HepG2 (cell line): ENCODE results near the gene PTPRN. TPM values are rescaled to one million over a fixed set of nuclear protein-coding genes. Genes with fewer than 3 reads are reported as not detected.

ENCODE experiments used
- ATAC-seq: fragments of 200-7000 bp; cut with Tn5 transposase; 3 replicates; pipeline ENCODE4 v1.9.1; 2020; ENCODE audit warnings: mild to moderate bottlenecking, moderate library complexity
- BruUV-seq: library from RNA; stranded (reverse); fragments of 400-500 nt; replicated peaks from 2 replicates; lab custom pipeline; 2021; lab: Mats Ljungman, UMichigan
- CTCF ChIA-PET: fragments of 300-600 bp; formaldehyde crosslinking; extraction: SDS; loops from one replicate; lab custom pipeline; 2021; ENCODE audit warnings: low total read pairs, inconsistent platforms, low intra/inter-chr PET ratio; lab: Yijun Ruan, JAX
- POLR2A ChIA-PET: fragments of 350-600 bp; sonication (Branson Sonifier 250); formaldehyde crosslinking; loops from one replicate; lab custom pipeline; 2020; ENCODE audit warnings: antibody characterized with exemption, inconsistent platforms; lab: Yijun Ruan, JAX
- DNase-seq: peaks from one replicate; pipeline ENCODE4 v3.0.0-alpha.2; 2015; ENCODE audit warnings: low spot score
- FAIRE-seq: peaks from 3 replicates; lab custom pipeline; 2011; peaks lifted over from hg19 to GRCh38; lab: Jason Lieb, UNC
- H2AFZ ChIP-seq: one replicate; pipeline ENCODE4 v1.6.1; 2011; ENCODE audit warnings: low read length, inconsistent platforms
- H3K27ac ChIP-seq: fragments of 300-600 bp; 3 replicates; pipeline ENCODE4 v1.8.0; 2011; ENCODE audit warnings: mixed run types, mild to moderate bottlenecking, mixed read lengths, low read length, inconsistent platforms; ENCODE audit not compliant: insufficient read depth; ENCODE audit errors: extremely low read length
- H3K27me3 ChIP-seq, 2 experiments: fragments of 200-600 bp in 1 of 2; 2 replicates in 1 of 2; 3 replicates in 1 of 2; pipeline versions ENCODE4 v1.6.0 to v1.8.0; 2011; ENCODE audit warnings: low read length in 2 of 2, mild to moderate bottlenecking in 2 of 2, moderate library complexity in 2 of 2, inconsistent platforms in 1 of 2; ENCODE audit not compliant: insufficient read depth in 2 of 2, control insufficient read depth in 1 of 2
- H3K36me3 ChIP-seq, 2 experiments: fragments of 200-600 bp in 1 of 2; replicated peaks in 1 of 2; 2 replicates in 1 of 2; 3 replicates in 1 of 2; pipeline versions ENCODE4 v1.5.1 to v1.8.0; 2011; ENCODE audit warnings: low read length in 2 of 2, inconsistent platforms in 1 of 2; ENCODE audit not compliant: insufficient read depth in 2 of 2, control insufficient read depth in 1 of 2
- H3K4me1 ChIP-seq: 2 replicates; pipeline ENCODE4 v1.5.1; 2012; ENCODE audit warnings: low read length, inconsistent platforms; ENCODE audit not compliant: insufficient read depth
- H3K4me2 ChIP-seq: 2 replicates; pipeline ENCODE4 v1.6.0; 2011; ENCODE audit warnings: low read depth, low read length, inconsistent platforms
- H3K4me3 ChIP-seq, 3 experiments: fragments of 200-600 bp in 1 of 3; sonication (generic), shearing (Covaris generic) in 1 of 3; replicated peaks in 1 of 3; 2 replicates each; pipeline ENCODE4 v1.5.1; 2011 to 2016; ENCODE audit warnings: low read length in 3 of 3, inconsistent platforms in 2 of 3, low read depth in 2 of 3, mild to moderate bottlenecking in 2 of 3, control low read depth in 1 of 3, mixed read lengths in 1 of 3; ENCODE audit not compliant: insufficient read depth in 1 of 3
- H3K79me2 ChIP-seq: one replicate; pipeline ENCODE4 v1.6.1; 2011; ENCODE audit warnings: low read length, inconsistent platforms; ENCODE audit not compliant: insufficient read depth
- H3K9ac ChIP-seq: 2 replicates; pipeline ENCODE4 v1.6.0; 2011; ENCODE audit warnings: mild to moderate bottlenecking, low read depth, low read length, inconsistent platforms; ENCODE audit not compliant: insufficient read depth
- H3K9me3 ChIP-seq: 2 replicates; pipeline ENCODE4 v1.5.1; 2012; ENCODE audit warnings: mild to moderate bottlenecking, low read length
- H4K20me1 ChIP-seq: 2 replicates; pipeline ENCODE4 v1.6.0; 2011; ENCODE audit warnings: inconsistent platforms, mild to moderate bottlenecking, low read length, moderate library complexity; ENCODE audit not compliant: insufficient read depth
- CAMTA2 ChIP-seq: sonication (generic); formaldehyde crosslinking; IDR thresholded peaks from 2 replicates; pipeline ENCODE4 v1.4.0; 2020; ENCODE audit warnings: mild to moderate bottlenecking, missing genetic modification reagents, borderline replicate concordance
- GTF3A ChIP-seq: sonication (generic); formaldehyde crosslinking; conservative IDR thresholded peaks from 2 replicates; pipeline ENCODE4 v1.4.0; 2020; ENCODE audit warnings: mild to moderate bottlenecking, missing genetic modification reagents
- HOXA7 ChIP-seq: sonication (generic); formaldehyde crosslinking; IDR thresholded peaks from 2 replicates; pipeline ENCODE4 v1.8.1; 2022; ENCODE audit warnings: mild to moderate bottlenecking, missing genetic modification reagents, moderate library complexity
- KDM1A ChIP-seq: IDR thresholded peaks from 2 replicates; pipeline ENCODE4 v1.6.1; 2016; ENCODE audit warnings: missing compliant biosample characterization
- NCOR1 ChIP-seq: fragments of 200-600 bp; sonication (generic); IDR thresholded peaks from 2 replicates; pipeline ENCODE4 v1.7.0; 2017; ENCODE audit warnings: antibody characterized with exemption, low read length, borderline replicate concordance
- SNAPC2 ChIP-seq: sonication (generic); formaldehyde crosslinking; IDR thresholded peaks from 2 replicates; pipeline ENCODE4 v1.8.1; 2022; ENCODE audit warnings: mild to moderate bottlenecking, missing genetic modification reagents
- SUZ12 ChIP-seq: fragments of 150-350 bp; IDR thresholded peaks from 2 replicates; pipeline ENCODE4 v1.6.1; 2014; ENCODE audit warnings: low read depth, low read length
- ZBTB20 ChIP-seq: sonication (generic); formaldehyde crosslinking; IDR thresholded peaks from 2 replicates; pipeline ENCODE4 v1.8.1; 2023; ENCODE audit warnings: missing genetic modification reagents, low read depth, mild to moderate bottlenecking, borderline replicate concordance
- ZNF333 ChIP-seq: sonication (generic); formaldehyde crosslinking; IDR thresholded peaks from 2 replicates; pipeline ENCODE4 v1.4.0; 2020; ENCODE audit warnings: mild to moderate bottlenecking, missing genetic modification reagents, borderline replicate concordance
- ZNF589 ChIP-seq: sonication (generic); formaldehyde crosslinking; conservative IDR thresholded peaks from 2 replicates; pipeline ENCODE4 v1.8.0; 2022; ENCODE audit warnings: mild to moderate bottlenecking, moderate library complexity, missing genetic modification reagents
- ZNF780A ChIP-seq: sonication (generic); formaldehyde crosslinking; IDR thresholded peaks from 2 replicates; pipeline ENCODE4 v1.8.0; 2022; ENCODE audit warnings: mild to moderate bottlenecking, missing genetic modification reagents, moderate library complexity
- WGBS: methylation state at CpG from one replicate; pipeline ENCODE4 v1.1.6; 2017; ENCODE audit warnings: low lambda C conversion rate; 5-methylcytosine and 5-hydroxymethylcytosine counted together
- in situ Hi-C: cut with HindIII; loops from 2 replicates; pipeline ENCODE4 v1.10.0; 2017; ENCODE audit warnings: low pct_unique_long_range_greater_than_20kb; ENCODE audit not compliant: extremely low pct_ligation_motif_present
- intact Hi-C: fragments of 100-400 bp; cut with micrococcal nuclease; formaldehyde crosslinking; loops from one replicate; pipeline ENCODE4 v1.10.0; 2022; ENCODE audit not compliant: unreplicated experiment
- polyA plus RNA-seq, 8 experiments: library from polyadenylated mRNA; depleted of rRNA in 3 of 8; stranded (reverse) in 7 of 8; unstranded in 1 of 8; fragments of >200 nt; fragmentation: Illumina TruSeq in 4 of 8; extraction: Trizol in 4 of 8; gene quantifications; 2 replicates each; pipeline versions ENCODE4 v1.2.1 to v1.2.3, GENCODE V29; 2011 to 2016; ENCODE audit warnings: low read depth in 4 of 8, missing spikeins in 1 of 8, mixed read lengths in 1 of 8; ENCODE audit not compliant: insufficient read depth in 1 of 8
- total RNA-seq, 5 experiments: library from RNA; depleted of rRNA; stranded (reverse); fragments of >200 nt; fragmentation: Illumina TruSeq; extraction: Trizol; gene quantifications; 2 replicates each; pipeline ENCODE4 v1.2.3, GENCODE V29; 2016; ENCODE audit warnings: low read depth in 1 of 5
- TF ChIP-seq, protein P1 (sequence below), 2 experiments: sonication (generic) in 1 of 2; formaldehyde crosslinking in 1 of 2; IDR thresholded peaks; 2 replicates each; pipeline versions ENCODE4 v1.4.0 to v1.6.1; 2018 to 2020; ENCODE audit warnings: missing genetic modification reagents in 2 of 2, borderline replicate concordance in 1 of 2, low read depth in 1 of 2, mild to moderate bottlenecking in 1 of 2, missing biosample characterization in 1 of 2
- TF ChIP-seq, protein P2 (sequence below): sonication (generic); formaldehyde crosslinking; IDR thresholded peaks from 2 replicates; pipeline ENCODE4 v1.9.0; 2021; ENCODE audit warnings: missing genetic modification reagents, mild to moderate bottlenecking, borderline replicate concordance
- TF ChIP-seq, protein P3 (sequence below): sonication (generic); formaldehyde crosslinking; IDR thresholded peaks from 2 replicates; pipeline ENCODE4 v1.4.0; 2020; ENCODE audit warnings: mild to moderate bottlenecking, missing genetic modification reagents
- TF ChIP-seq, protein P4 (sequence below): sonication (generic); formaldehyde crosslinking; IDR thresholded peaks from 2 replicates; pipeline ENCODE4 v1.5.0; 2020; ENCODE audit warnings: missing genetic modification reagents
- TF ChIP-seq, protein P5 (sequence below): sonication (generic); formaldehyde crosslinking; IDR thresholded peaks from 2 replicates; pipeline ENCODE4 v1.4.0; 2020; ENCODE audit warnings: mild to moderate bottlenecking, missing genetic modification reagents

The PTPRN gene
- total and polyA plus RNA-seq, 2 of the 13 experiments (the other 11 are each of a cell fraction or from before 2014, with no cell fraction given) = 0.26 TPM; not detected in 1

DNA sequence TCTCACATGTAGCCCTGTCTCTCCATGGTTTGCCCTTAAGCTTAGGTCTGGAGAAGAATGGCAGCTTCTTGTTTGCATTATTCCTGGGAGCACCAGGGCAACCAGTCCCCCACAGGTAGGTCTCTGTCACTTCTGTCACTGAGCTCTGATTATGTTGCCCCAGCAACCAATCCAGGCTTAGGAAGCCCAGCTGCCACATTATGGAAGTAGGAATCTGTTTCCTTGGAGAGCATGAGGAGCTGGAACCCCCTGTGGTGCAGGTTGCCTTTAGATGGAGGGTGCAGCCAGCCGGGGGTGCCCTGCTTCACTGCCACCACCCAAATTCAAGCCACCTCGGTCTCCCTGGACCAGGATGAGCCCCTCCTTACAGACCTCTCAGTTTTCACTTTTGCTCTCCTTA is 18.5 kb upstream of the PTPRN start:
- no peak overlapping the region for H2AFZ ChIP-seq
- H3K36me3 ChIP-seq = no peaks in the 10 kb centered on the region
- ATAC-seq = no peak
- TF ChIP-seq, protein P1, sequence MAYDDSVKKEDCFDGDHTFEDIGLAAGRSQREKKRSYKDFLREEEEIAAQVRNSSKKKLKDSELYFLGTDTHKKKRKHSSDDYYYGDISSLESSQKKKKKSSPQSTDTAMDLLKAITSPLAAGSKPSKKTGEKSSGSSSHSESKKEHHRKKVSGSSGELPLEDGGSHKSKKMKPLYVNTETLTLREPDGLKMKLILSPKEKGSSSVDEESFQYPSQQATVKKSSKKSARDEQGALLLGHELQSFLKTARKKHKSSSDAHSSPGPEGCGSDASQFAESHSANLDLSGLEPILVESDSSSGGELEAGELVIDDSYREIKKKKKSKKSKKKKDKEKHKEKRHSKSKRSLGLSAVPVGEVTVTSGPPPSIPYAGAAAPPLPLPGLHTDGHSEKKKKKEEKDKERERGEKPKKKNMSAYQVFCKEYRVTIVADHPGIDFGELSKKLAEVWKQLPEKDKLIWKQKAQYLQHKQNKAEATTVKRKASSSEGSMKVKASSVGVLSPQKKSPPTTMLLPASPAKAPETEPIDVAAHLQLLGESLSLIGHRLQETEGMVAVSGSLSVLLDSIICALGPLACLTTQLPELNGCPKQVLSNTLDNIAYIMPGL (CRISPR knock-in tag; IDR thresholded peaks at IDR 0.05; ENCODE audit: borderline replicate concordance in 1 of 2, low read depth in 1 of 2) = no peak
- TF ChIP-seq, protein P2, sequence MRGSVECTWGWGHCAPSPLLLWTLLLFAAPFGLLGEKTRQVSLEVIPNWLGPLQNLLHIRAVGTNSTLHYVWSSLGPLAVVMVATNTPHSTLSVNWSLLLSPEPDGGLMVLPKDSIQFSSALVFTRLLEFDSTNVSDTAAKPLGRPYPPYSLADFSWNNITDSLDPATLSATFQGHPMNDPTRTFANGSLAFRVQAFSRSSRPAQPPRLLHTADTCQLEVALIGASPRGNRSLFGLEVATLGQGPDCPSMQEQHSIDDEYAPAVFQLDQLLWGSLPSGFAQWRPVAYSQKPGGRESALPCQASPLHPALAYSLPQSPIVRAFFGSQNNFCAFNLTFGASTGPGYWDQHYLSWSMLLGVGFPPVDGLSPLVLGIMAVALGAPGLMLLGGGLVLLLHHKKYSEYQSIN = no peak
- TF ChIP-seq, protein P3, sequence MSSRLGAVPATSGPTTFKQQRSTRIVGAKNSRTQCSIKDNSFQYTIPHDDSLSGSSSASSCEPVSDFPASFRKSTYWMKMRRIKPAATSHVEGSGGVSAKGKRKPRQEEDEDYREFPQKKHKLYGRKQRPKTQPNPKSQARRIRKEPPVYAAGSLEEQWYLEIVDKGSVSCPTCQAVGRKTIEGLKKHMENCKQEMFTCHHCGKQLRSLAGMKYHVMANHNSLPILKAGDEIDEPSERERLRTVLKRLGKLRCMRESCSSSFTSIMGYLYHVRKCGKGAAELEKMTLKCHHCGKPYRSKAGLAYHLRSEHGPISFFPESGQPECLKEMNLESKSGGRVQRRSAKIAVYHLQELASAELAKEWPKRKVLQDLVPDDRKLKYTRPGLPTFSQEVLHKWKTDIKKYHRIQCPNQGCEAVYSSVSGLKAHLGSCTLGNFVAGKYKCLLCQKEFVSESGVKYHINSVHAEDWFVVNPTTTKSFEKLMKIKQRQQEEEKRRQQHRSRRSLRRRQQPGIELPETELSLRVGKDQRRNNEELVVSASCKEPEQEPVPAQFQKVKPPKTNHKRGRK (CRISPR knock-in tag) = no peak
- TF ChIP-seq ZBTB20 (CRISPR knock-in tag) (no peak), GTF3A (CRISPR knock-in tag) (no peak), NCOR1 (no peak), KDM1A (no peak), SNAPC2 (CRISPR knock-in tag) (no peak), CAMTA2 (no peak), ZNF589 (no peak), SUZ12 (no peak), ZNF333 (CRISPR knock-in tag) (no peak), HOXA7 (no peak), ZNF780A (no peak)
- TF ChIP-seq, protein P4, sequence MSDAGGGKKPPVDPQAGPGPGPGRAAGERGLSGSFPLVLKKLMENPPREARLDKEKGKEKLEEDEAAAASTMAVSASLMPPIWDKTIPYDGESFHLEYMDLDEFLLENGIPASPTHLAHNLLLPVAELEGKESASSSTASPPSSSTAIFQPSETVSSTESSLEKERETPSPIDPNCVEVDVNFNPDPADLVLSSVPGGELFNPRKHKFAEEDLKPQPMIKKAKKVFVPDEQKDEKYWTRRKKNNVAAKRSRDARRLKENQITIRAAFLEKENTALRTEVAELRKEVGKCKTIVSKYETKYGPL (CRISPR knock-in tag) = no peak
- TF ChIP-seq, protein P5, sequence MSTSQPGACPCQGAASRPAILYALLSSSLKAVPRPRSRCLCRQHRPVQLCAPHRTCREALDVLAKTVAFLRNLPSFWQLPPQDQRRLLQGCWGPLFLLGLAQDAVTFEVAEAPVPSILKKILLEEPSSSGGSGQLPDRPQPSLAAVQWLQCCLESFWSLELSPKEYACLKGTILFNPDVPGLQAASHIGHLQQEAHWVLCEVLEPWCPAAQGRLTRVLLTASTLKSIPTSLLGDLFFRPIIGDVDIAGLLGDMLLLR = no peak
- no peaks in the 10 kb centered on the region for H3K79me2 ChIP-seq
- no peak overlapping the region for H3K9ac ChIP-seq
- no peaks in the 10 kb centered on the region for H3K9me3 ChIP-seq
- CTCF ChIA-PET = no interaction called here
- POLR2A ChIA-PET = no interaction called here
- H3K4me3 ChIP-seq = no peak overlapping the region
- BruUV-seq = no TSS peak
- no peak overlapping the region for H3K4me2 ChIP-seq
- no peak for FAIRE-seq
- peaks cover 0 to 14% of the 10 kb centered on the region in 2 experiments; a peak in 4 of 5 replicates for H3K27me3 ChIP-seq
- 8% methylated on average over 2 of the region's 2 CpGs for WGBS
- H3K4me1 ChIP-seq = no peaks in the 10 kb centered on the region
- in situ Hi-C loops (no loop called here), intact Hi-C loops (no loop called here)
- H3K27ac ChIP-seq = no peak overlapping the region
- DNase-seq = no peak
- peaks cover 8% of the 10 kb centered on the region; the same call in 1 of the 2 replicates for H4K20me1 ChIP-seq
